ENCODE results near the gene KPNA2.
"Not testable (repeated sequence)": the region's sequence is repeated elsewhere in the genome, so short reads cannot be mapped to it uniquely, and the experiment has no call there.

GRCh38 chr17:68018493-68018892, 17.0 kb upstream of the KPNA2 start:
- not testable (repeated sequence) for TF ChIP-seq CTCF (IDR thresholded peaks at IDR 0.05; ENCODE audit: low read length); EZH2 (optimal IDR thresholded peaks at IDR 0.05; ENCODE audit: low read depth, low read length); EZH2phosphoT487 (IDR thresholded peaks at IDR 0.05; ENCODE audit: low read length)

Data from MM.1S (cell line).